Peyer's patch (tissue), 4 donors: ENCODE data around the gene IRF8. TPM values are rescaled to one million over a fixed set of nuclear protein-coding genes. Genes with fewer than 3 reads are reported as not detected.

Source experiments
- DNase-seq, 3 donors: peaks; one replicate each; pipeline ENCODE4 v3.0.0-alpha.2; 2017 to 2019
- H3K27ac ChIP-seq, 4 donors: fragments of 200-600 bp; sonication (generic); one replicate each; pipeline ENCODE4 v1.5.1; 2016 to 2019
- H3K27me3 ChIP-seq, 2 donors: fragments of 200-600 bp; sonication (generic); one replicate each; pipeline ENCODE4 v1.5.1; 2019
- H3K36me3 ChIP-seq, 3 donors: fragments of 200-600 bp; sonication (generic); one replicate each; pipeline ENCODE4 v1.5.1; 2016 to 2019
- H3K4me1 ChIP-seq, 4 donors: fragments of 200-600 bp; sonication (generic); one replicate each; pipeline ENCODE4 v1.5.1; 2016 to 2019
- H3K4me3 ChIP-seq, 4 donors: fragments of 200-600 bp; sonication (generic); 1 replicate in 3 of 4; 2 replicates in 1 of 4; pipeline ENCODE4 v1.5.1; 2016 to 2019; ENCODE audit warnings: mild to moderate bottlenecking in 1 of 4
- H3K9me3 ChIP-seq, 4 donors: fragments of 200-600 bp; sonication (generic); one replicate each; pipeline ENCODE4 v1.5.1; 2016 to 2019; ENCODE audit warnings: mild to moderate bottlenecking in 1 of 4
- CTCF ChIP-seq, 6 experiments: fragments of 450-650 bp in 4 of 6; fragments of 200-600 bp in 2 of 6; sonication (generic) in 1 of 6; IDR thresholded peaks; one replicate each; pipeline ENCODE4 v1.5.1; 2017 to 2019; ENCODE audit warnings: antibody characterized with exemption in 6 of 6, mild to moderate bottlenecking in 3 of 6, moderate library complexity in 1 of 6
- POLR2A ChIP-seq, 2 donors: fragments of 450-650 bp; IDR thresholded peaks; one replicate each; pipeline ENCODE4 v1.5.1; 2017; ENCODE audit warnings: antibody characterized with exemption in 2 of 2, mild to moderate bottlenecking in 2 of 2, moderate library complexity in 2 of 2
- total RNA-seq, 4 donors: library from RNA; depleted of rRNA; stranded (reverse); fragments of >200 nt; gene quantifications; one replicate each; pipeline ENCODE4 v1.1.0, GENCODE V29; 2016

IRF8 gene
- total RNA-seq, 4 donors from 2014 or later: 39.8 to 191 (median 93.2) TPM

- TF ChIP-seq CTCF (IDR thresholded peaks at IDR 0.05) (no peak), POLR2A (IDR thresholded peaks at IDR 0.05) (no peak)
- H3K9me3 ChIP-seq: no peaks in the 10 kb centered on the region
- no peak for DNase-seq
- H3K36me3 ChIP-seq: no peaks in the 10 kb centered on the region
- no peak overlapping the region for H3K27ac ChIP-seq
- no peak overlapping the region for H3K4me3 ChIP-seq
- H3K27me3 ChIP-seq: no peaks in the 10 kb centered on the region
- peaks cover 0 to 6% (median 2%) of the 10 kb centered on the region in 4 donors for H3K4me1 ChIP-seq
Observed at GRCh38 chr16:85961988-85962915, 63.3 kb downstream of the IRF8 start.

- H3K4me3 ChIP-seq: no peak overlapping the region
- H3K36me3 ChIP-seq: no peaks in the 10 kb centered on the region
- H3K27ac ChIP-seq: peak overlapping the region in 2 of 4 donors; percentile 23 to 48
- TF ChIP-seq POLR2A (IDR thresholded peaks at IDR 0.05): no peak
- TF ChIP-seq CTCF (IDR thresholded peaks at IDR 0.05): no peak
- H3K9me3 ChIP-seq: no peaks in the 10 kb centered on the region
- peak in 1 of 3 donors; percentile 67 for DNase-seq
- no peaks in the 10 kb centered on the region for H3K27me3 ChIP-seq
- peaks cover 0 to 6% (median 2%) of the 10 kb centered on the region in 4 donors for H3K4me1 ChIP-seq
Observed at GRCh38 chr16:85963753-85964285, 64.9 kb downstream of the IRF8 start.

DNA sequence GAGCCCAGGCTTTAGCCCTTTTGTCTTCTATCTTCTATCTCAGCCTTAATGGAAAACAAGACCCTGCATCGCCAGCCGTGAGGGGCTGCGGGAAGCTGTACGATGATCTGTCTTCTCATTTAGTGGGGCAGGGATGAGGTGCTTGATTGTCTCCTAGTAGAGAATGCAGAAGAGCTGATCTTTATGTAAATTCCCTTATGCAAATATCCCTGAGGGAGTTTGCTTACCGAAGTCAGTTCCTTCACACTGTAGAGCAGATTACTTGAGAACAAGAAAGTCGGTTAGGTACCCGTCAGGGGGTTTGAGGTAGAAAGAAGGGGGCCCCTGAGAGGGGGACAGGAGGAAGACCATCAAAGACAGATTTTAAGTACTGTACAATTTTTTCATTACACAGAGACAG lies 66.2 kb downstream of the IRF8 start:
- Histone ChIP-seq H3K4me3 (no peak overlapping the region), H3K36me3 (no peaks in the 10 kb centered on the region), H3K9me3 (no peaks in the 10 kb centered on the region), H3K27ac (peak overlapping the region in 1 of 4 donors; percentile 40), H3K4me1 (peaks cover 0 to 9% (median 2%) of the 10 kb centered on the region in 4 donors), H3K27me3 (no peaks in the 10 kb centered on the region)
- no peak for TF ChIP-seq POLR2A (IDR thresholded peaks at IDR 0.05)
- no peak for TF ChIP-seq CTCF (IDR thresholded peaks at IDR 0.05)
- DNase-seq: no peak

DNA sequence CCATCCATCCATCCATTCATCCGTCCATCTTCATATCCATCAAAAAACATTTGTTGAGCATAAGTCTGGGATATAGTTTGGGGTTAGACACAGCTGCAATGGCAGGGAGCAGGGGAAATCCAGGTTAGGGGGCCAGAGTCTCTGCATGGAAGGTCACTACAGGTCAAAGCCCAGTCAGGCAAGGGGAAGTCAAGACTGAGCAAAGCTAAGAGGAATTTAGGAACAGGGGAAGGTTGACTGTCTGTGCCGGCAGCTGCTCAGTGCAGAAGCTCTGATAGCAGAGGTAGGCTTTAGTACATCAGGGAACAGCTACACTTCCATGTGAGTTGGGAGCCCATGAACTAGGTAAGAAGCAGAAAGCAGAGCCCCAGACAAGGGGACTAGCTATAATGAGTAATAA lies 68.1 kb downstream of the IRF8 start:
- Histone ChIP-seq H3K4me1 (peaks cover 0 to 9% (median 2%) of the 10 kb centered on the region in 4 donors), H3K27ac (no peak overlapping the region), H3K36me3 (no peaks in the 10 kb centered on the region), H3K4me3 (no peak overlapping the region), H3K27me3 (no peaks in the 10 kb centered on the region), H3K9me3 (no peaks in the 10 kb centered on the region)
- TF ChIP-seq POLR2A (IDR thresholded peaks at IDR 0.05) (no peak), CTCF (IDR thresholded peaks at IDR 0.05) (no peak)
- DNase-seq: no peak

- H3K4me1 ChIP-seq: peaks cover 0 to 9% (median 2%) of the 10 kb centered on the region in 4 donors
- no peaks in the 10 kb centered on the region for H3K9me3 ChIP-seq
- TF ChIP-seq POLR2A (IDR thresholded peaks at IDR 0.05) (no peak), CTCF (IDR thresholded peaks at IDR 0.05) (no peak)
- H3K36me3 ChIP-seq: no peaks in the 10 kb centered on the region
- no peak overlapping the region for H3K4me3 ChIP-seq
- no peak for DNase-seq
- no peaks in the 10 kb centered on the region for H3K27me3 ChIP-seq
- H3K27ac ChIP-seq: no peak overlapping the region
Observed at GRCh38 chr16:85968041-85968920, 69.3 kb downstream of the IRF8 start.
